ENCODE data around the gene ANKRD52.

DNA sequence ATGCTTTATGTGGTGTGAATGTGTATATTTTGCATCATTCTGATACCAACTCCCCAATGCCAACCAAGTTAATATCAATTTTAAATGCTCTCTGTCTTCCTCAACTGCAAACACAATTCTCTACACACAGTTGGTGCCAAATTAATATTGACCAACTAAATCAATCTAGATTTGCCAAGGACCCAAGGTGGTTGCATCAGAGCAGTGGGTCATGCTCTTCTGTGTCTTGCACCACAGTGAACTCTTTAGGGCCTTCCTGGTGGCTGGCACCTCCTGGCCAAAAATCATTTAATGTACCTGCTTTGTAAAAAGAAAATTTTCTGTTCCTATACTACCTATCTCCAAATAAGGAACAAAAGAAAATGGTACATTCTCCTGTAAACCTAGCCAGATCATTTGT lies 22.7 kb upstream of the ANKRD52 start:
- no peak for TF ChIP-seq SAP30 (IDR thresholded peaks at IDR 0.05; ENCODE audit: borderline replicate concordance, insufficient read depth, low read depth, low read length, poor library complexity, severe bottlenecking)
- no peak for TF ChIP-seq ZNF695 (CRISPR knock-in tag; IDR thresholded peaks at IDR 0.05)
- TF ChIP-seq NFIC (IDR thresholded peaks at IDR 0.05), result no peak
- no peak for TF ChIP-seq FOXA3 (CRISPR knock-in tag; conservative IDR thresholded peaks at IDR 0.05 in 1 of 2, IDR thresholded peaks at IDR 0.05 in 1 of 2)
- no peak for TF ChIP-seq RAD21 (CRISPR knock-in tag; conservative IDR thresholded peaks at IDR 0.05 in 1 of 2, IDR thresholded peaks at IDR 0.05 in 1 of 2)
- TF ChIP-seq CBFB (CRISPR knock-in tag; IDR thresholded peaks at IDR 0.05), result no peak
- TF ChIP-seq SETDB1 (IDR thresholded peaks at IDR 0.05; ENCODE audit: low read length), result no peak
- TF ChIP-seq CEBPB (tag; IDR thresholded peaks at IDR 0.05), result no peak
- TF ChIP-seq, protein P1, sequence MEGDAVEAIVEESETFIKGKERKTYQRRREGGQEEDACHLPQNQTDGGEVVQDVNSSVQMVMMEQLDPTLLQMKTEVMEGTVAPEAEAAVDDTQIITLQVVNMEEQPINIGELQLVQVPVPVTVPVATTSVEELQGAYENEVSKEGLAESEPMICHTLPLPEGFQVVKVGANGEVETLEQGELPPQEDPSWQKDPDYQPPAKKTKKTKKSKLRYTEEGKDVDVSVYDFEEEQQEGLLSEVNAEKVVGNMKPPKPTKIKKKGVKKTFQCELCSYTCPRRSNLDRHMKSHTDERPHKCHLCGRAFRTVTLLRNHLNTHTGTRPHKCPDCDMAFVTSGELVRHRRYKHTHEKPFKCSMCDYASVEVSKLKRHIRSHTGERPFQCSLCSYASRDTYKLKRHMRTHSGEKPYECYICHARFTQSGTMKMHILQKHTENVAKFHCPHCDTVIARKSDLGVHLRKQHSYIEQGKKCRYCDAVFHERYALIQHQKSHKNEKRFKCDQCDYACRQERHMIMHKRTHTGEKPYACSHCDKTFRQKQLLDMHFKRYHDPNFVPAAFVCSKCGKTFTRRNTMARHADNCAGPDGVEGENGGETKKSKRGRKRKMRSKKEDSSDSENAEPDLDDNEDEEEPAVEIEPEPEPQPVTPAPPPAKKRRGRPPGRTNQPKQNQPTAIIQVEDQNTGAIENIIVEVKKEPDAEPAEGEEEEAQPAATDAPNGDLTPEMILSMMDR (IDR thresholded peaks at IDR 0.05 in 2 of 3, conservative IDR thresholded peaks at IDR 0.05 in 1 of 3; ENCODE audit: insufficient read depth in 2 of 3, low read depth in 1 of 3, low read length in 3 of 3), result no peak
- no peak for TF ChIP-seq TAF15 (IDR thresholded peaks at IDR 0.05; ENCODE audit: low read depth, low read length)

Measured in K562 (cell line).